GM19238 (cell line): Measurements from ENCODE around the gene MYO15A.

Source experiments
- DNase-seq: peaks from one replicate; pipeline ENCODE4 v3.0.0; 2011; ENCODE audit warnings: low spot score; ENCODE audit not compliant: insufficient read length

Gene MYO15A

GRCh38 chr17:18108401-18109312 lies at the start of gene MYO15A:
TSS of gene MYO15A (plus strand) at chr17:18108756. CDS start at chr17:18118801, 10,045 bp downstream.
- DNase-seq: no peak

- DNase-seq: no peak
Measured at GRCh38 chr17:18059283-18059682, 49.3 kb upstream of the MYO15A start.

GRCh38 chr17:18064053-18064452 lies 44.5 kb upstream of the MYO15A start:
- no peak for DNase-seq

- no peak for DNase-seq
Measured at GRCh38 chr17:18065546-18065945, 43.0 kb upstream of the MYO15A start.

GRCh38 chr17:18066866-18067265 lies 41.7 kb upstream of the MYO15A start:
- no peak for DNase-seq

- no peak for DNase-seq
Measured at GRCh38 chr17:18069101-18069500, 39.5 kb upstream of the MYO15A start.

- DNase-seq: no peak
Measured at GRCh38 chr17:18070861-18071340, 37.7 kb upstream of the MYO15A start.

- DNase-seq: no peak
Measured at GRCh38 chr17:18071751-18072150, 36.8 kb upstream of the MYO15A start.

- no peak for DNase-seq
Measured at GRCh38 chr17:18074566-18075272, 33.8 kb upstream of the MYO15A start.

- DNase-seq: no peak
Measured at GRCh38 chr17:18076936-18077335, 31.6 kb upstream of the MYO15A start.

- DNase-seq: no peak
Measured at GRCh38 chr17:18079543-18079942, 29.0 kb upstream of the MYO15A start.

GRCh38 chr17:18084256-18084655 lies 24.3 kb upstream of the MYO15A start:
- DNase-seq: no peak

GRCh38 chr17:18087610-18088491 lies 20.7 kb upstream of the MYO15A start, which contains the start of gene DRG2:
TSS of gene DRG2 (plus strand) at chr17:18087948. CDS start at chr17:18088024, 76 bp downstream.
- peak; percentile 93 for DNase-seq

- DNase-seq: no peak
Measured at GRCh38 chr17:18089613-18090012, 18.9 kb upstream of the MYO15A start.

GRCh38 chr17:18093616-18094408 lies 14.7 kb upstream of the MYO15A start:
- DNase-seq: no peak

- no peak for DNase-seq
Measured at GRCh38 chr17:18094409-18094807, 14.1 kb upstream of the MYO15A start.

GRCh38 chr17:18099516-18099915 lies 9.0 kb upstream of the MYO15A start:
- DNase-seq: no peak

GRCh38 chr17:18100616-18101015 lies 7.9 kb upstream of the MYO15A start:
- DNase-seq: no peak

- no peak for DNase-seq
Measured at GRCh38 chr17:18101828-18102227, 6.7 kb upstream of the MYO15A start.

- DNase-seq: no peak
Measured at GRCh38 chr17:18102640-18103039, 5.9 kb upstream of the MYO15A start.
